H1 (cell line): Measurements from ENCODE around the gene ARSB. TPM values are rescaled to one million over a fixed set of nuclear protein-coding genes. Genes with fewer than 3 reads are reported as not detected.

Source experiments
- CTCF ChIA-PET: fragments of 300-600 bp; sonication (Branson Sonifier 250); formaldehyde crosslinking; loops from one replicate; lab custom pipeline; 2021; ENCODE audit not compliant: partially characterized antibody; lab: Charles Lee
- POLR2A ChIA-PET: fragments of 300-600 bp; sonication (Branson Sonifier 250); formaldehyde crosslinking; loops from one replicate; lab custom pipeline; 2021; ENCODE audit warnings: inconsistent platforms; ENCODE audit not compliant: partially characterized antibody; lab: Charles Lee
- DNase-seq, 2 experiments: peaks; one replicate each; pipeline versions ENCODE4 v3.0.0 to v3.0.0-alpha.2; 2010 to 2022; ENCODE audit warnings: low spot score in 2 of 2, low read depth in 1 of 2, mixed read lengths in 1 of 2
- FAIRE-seq: peaks from 2 replicates; lab custom pipeline; 2011; peaks lifted over from hg19 to GRCh38; lab: Jason Lieb, UNC
- H2AFZ ChIP-seq: 2 replicates; pipeline ENCODE4 v1.8.1; 2012; ENCODE audit warnings: low read length, inconsistent platforms
- H2AK5ac ChIP-seq: 2 replicates; pipeline ENCODE4 v1.6.1; 2013; ENCODE audit warnings: low read depth, low read length
- H2BK120ac ChIP-seq: replicated peaks from 2 replicates; pipeline ENCODE3; 2013; ENCODE audit warnings: low read depth, low read length, inconsistent platforms
- H2BK12ac ChIP-seq: 2 replicates; pipeline ENCODE4 v1.6.1; 2013; ENCODE audit warnings: low read depth, low read length
- H2BK15ac ChIP-seq: 2 replicates; pipeline ENCODE4 v1.6.1; 2013; ENCODE audit warnings: low read length
- H2BK20ac ChIP-seq: 2 replicates; pipeline ENCODE4 v1.6.1; 2013; ENCODE audit warnings: low read length
- H2BK5ac ChIP-seq: 2 replicates; pipeline ENCODE4 v1.6.1; 2013; ENCODE audit warnings: low read depth, low read length
- H3K14ac ChIP-seq: 2 replicates; pipeline ENCODE4 v1.6.1; 2013; ENCODE audit warnings: inconsistent platforms; ENCODE audit not compliant: insufficient read length
- H3K18ac ChIP-seq: 2 replicates; pipeline ENCODE4 v1.6.1; 2013; ENCODE audit warnings: low read length; ENCODE audit errors: extremely low read depth
- H3K23ac ChIP-seq: 2 replicates; pipeline ENCODE4 v1.6.1; 2013; ENCODE audit warnings: inconsistent platforms; ENCODE audit not compliant: insufficient read length
- H3K23me2 ChIP-seq: 2 replicates; pipeline ENCODE4 v1.6.1; 2013; ENCODE audit warnings: low read depth, low read length
- H3K27ac ChIP-seq: 2 replicates; pipeline ENCODE4 v1.6.1; 2011; ENCODE audit warnings: low read depth, low read length, inconsistent platforms
- H3K27me3 ChIP-seq, 4 experiments: replicated peaks in 1 of 4; 1 replicate in 1 of 4; 2 replicates in 3 of 4; pipeline versions ENCODE4 v1.6.1 to v1.8.1; 2011 to 2013; ENCODE audit warnings: low read length in 3 of 4, mild to moderate bottlenecking in 3 of 4, inconsistent platforms in 2 of 4, mixed read lengths in 2 of 4, moderate library complexity in 1 of 4; ENCODE audit not compliant: control insufficient read depth in 3 of 4, insufficient read depth in 3 of 4; ENCODE audit errors: extremely low read depth in 1 of 4
- H3K36me3 ChIP-seq, 4 experiments: 2 replicates each; pipeline versions ENCODE4 v1.6.1 to v1.8.1; 2011 to 2013; ENCODE audit warnings: mild to moderate bottlenecking in 4 of 4, low read length in 3 of 4, moderate library complexity in 2 of 4, control low read depth in 1 of 4, inconsistent platforms in 1 of 4; ENCODE audit not compliant: insufficient read depth in 4 of 4, control insufficient read depth in 2 of 4
- H3K4ac ChIP-seq: replicated peaks from 2 replicates; pipeline ENCODE3; 2013; ENCODE audit warnings: low read length, low read depth, mixed read lengths, inconsistent platforms; ENCODE audit not compliant: insufficient read length
- H3K4me1 ChIP-seq, 4 experiments: replicated peaks in 1 of 4; 1 replicate in 1 of 4; 2 replicates in 3 of 4; pipeline versions ENCODE4 v1.6.1 to v1.8.1; 2011 to 2013; ENCODE audit warnings: low read length in 3 of 4, inconsistent platforms in 2 of 4, mixed read lengths in 1 of 4; ENCODE audit not compliant: insufficient read depth in 4 of 4, control insufficient read depth in 3 of 4
- H3K4me2 ChIP-seq, 2 experiments: 2 replicates each; pipeline versions ENCODE4 v1.6.1 to v1.8.1; 2011 to 2013; ENCODE audit warnings: low read depth in 2 of 2, low read length in 2 of 2, control low read depth in 1 of 2, inconsistent platforms in 1 of 2, mild to moderate bottlenecking in 1 of 2; ENCODE audit not compliant: insufficient read depth in 1 of 2
- H3K4me3 ChIP-seq, 4 experiments: fragments of 200-600, 300-600 bp in 1 of 4; sonication (generic), shearing (Covaris generic), sonication (Bioruptor Twin) in 1 of 4; 2 replicates each; pipeline versions ENCODE4 v1.5.1 to v1.8.1; 2011 to 2016; ENCODE audit warnings: low read length in 4 of 4, low read depth in 3 of 4, control low read depth in 2 of 4, inconsistent platforms in 2 of 4, mild to moderate bottlenecking in 2 of 4, mixed read lengths in 1 of 4, moderate library complexity in 1 of 4; ENCODE audit not compliant: insufficient read depth in 2 of 4; ENCODE audit errors: extremely low read depth in 1 of 4
- H3K56ac ChIP-seq: replicated peaks from 2 replicates; pipeline ENCODE3; 2013; ENCODE audit warnings: low read depth, mild to moderate bottlenecking, mixed read lengths, low read length, inconsistent platforms; ENCODE audit not compliant: insufficient read length
- H3K79me1 ChIP-seq: 2 replicates; pipeline ENCODE4 v1.6.1; 2013; ENCODE audit warnings: low read depth, low read length, control low read depth
- H3K79me2 ChIP-seq, 2 experiments: 2 replicates each; pipeline versions ENCODE4 v1.6.1 to v1.8.1; 2012 to 2013; ENCODE audit warnings: low read length in 2 of 2, mild to moderate bottlenecking in 2 of 2, inconsistent platforms in 1 of 2; ENCODE audit not compliant: insufficient read depth in 2 of 2, control insufficient read depth in 1 of 2
- H3K9ac ChIP-seq, 4 experiments: replicated peaks in 1 of 4; 1 replicate in 1 of 4; 2 replicates in 3 of 4; pipeline versions ENCODE4 v1.6.1 to v1.8.1; 2011 to 2013; ENCODE audit warnings: low read depth in 3 of 4, low read length in 3 of 4, control low read depth in 2 of 4, mild to moderate bottlenecking in 2 of 4, moderate library complexity in 2 of 4, inconsistent platforms in 1 of 4; ENCODE audit errors: extremely low read depth in 1 of 4
- H3K9me3 ChIP-seq, 2 experiments: 2 replicates each; pipeline versions ENCODE4 v1.6.1 to v1.8.1; 2012 to 2013; ENCODE audit warnings: mild to moderate bottlenecking in 2 of 2, moderate library complexity in 2 of 2, control low read depth in 1 of 2, inconsistent platforms in 1 of 2, low read depth in 1 of 2, low read length in 1 of 2, mixed read lengths in 1 of 2; ENCODE audit not compliant: insufficient read depth in 2 of 2
- H4K20me1 ChIP-seq, 2 experiments: replicated peaks in 1 of 2; 2 replicates each; pipeline versions ENCODE3 to v1.8.1; 2011 to 2013; ENCODE audit warnings: inconsistent platforms in 2 of 2, low read length in 2 of 2, mild to moderate bottlenecking in 1 of 2; ENCODE audit not compliant: insufficient read depth in 2 of 2, control insufficient read depth in 1 of 2
- H4K5ac ChIP-seq: 2 replicates; pipeline ENCODE4 v1.6.1; 2013; ENCODE audit warnings: low read length, low read depth, mixed read lengths, inconsistent platforms; ENCODE audit not compliant: insufficient read length
- H4K8ac ChIP-seq: 2 replicates; pipeline ENCODE4 v1.8.0; 2013; ENCODE audit warnings: mild to moderate bottlenecking, moderate library complexity, low read length, inconsistent platforms; ENCODE audit not compliant: insufficient read depth; ENCODE audit errors: extremely low read depth
- H4K91ac ChIP-seq: replicated peaks from 2 replicates; pipeline ENCODE3; 2013; ENCODE audit warnings: low read length, mixed read lengths, inconsistent platforms; ENCODE audit not compliant: insufficient read length
- BACH1 ChIP-seq: IDR thresholded peaks from 2 replicates; pipeline ENCODE4 v1.6.1; 2012; ENCODE audit warnings: low read length, improper control_type of control experiment
- CBX8 ChIP-seq: fragments of 300-800, 300-1000 bp; sonication (generic); IDR thresholded peaks from 2 replicates; pipeline ENCODE4 v1.7.1; 2016; ENCODE audit warnings: low read depth, low read length, borderline replicate concordance
- CHD1 ChIP-seq: IDR thresholded peaks from 2 replicates; pipeline ENCODE4 v1.6.1; 2012; ENCODE audit warnings: low read depth, low read length, improper control_type of control experiment
- RFX5 ChIP-seq: IDR thresholded peaks from 2 replicates; pipeline ENCODE4 v1.6.1; 2011; ENCODE audit warnings: low read depth, low read length, improper control_type of control experiment, borderline replicate concordance
- RXRA ChIP-seq: IDR thresholded peaks from 2 replicates; pipeline ENCODE4 v1.6.1; 2011; ENCODE audit warnings: low read depth, mild to moderate bottlenecking, low read length, moderate library complexity; ENCODE audit not compliant: insufficient read depth
- SUZ12 ChIP-seq: fragments of 200-600 bp; sonication (generic); IDR thresholded peaks from 2 replicates; pipeline ENCODE4 v1.6.1; 2012; ENCODE audit warnings: mild to moderate bottlenecking, inconsistent platforms, low read length, moderate library complexity, mixed read lengths
- TAF1 ChIP-seq: IDR thresholded peaks from 2 replicates; pipeline ENCODE4 v1.6.1; 2011; ENCODE audit warnings: mild to moderate bottlenecking, low read depth, low read length
- TCF12 ChIP-seq: IDR thresholded peaks from 2 replicates; pipeline ENCODE4 v1.6.1; 2011; ENCODE audit warnings: low read depth, mild to moderate bottlenecking, low read length
- WGBS, 2 experiments: shearing (Covaris generic) in 1 of 2; methylation state at CpG; one replicate each; pipeline versions ENCODE4 v1.1.6 to v1.1.7; 2013 to 2015; ENCODE audit warnings: low lambda C conversion rate in 2 of 2, mixed read lengths in 2 of 2, inconsistent platforms in 1 of 2, low coverage in 1 of 2, missing lambda C conversion rate in 1 of 2; ENCODE audit not compliant: insufficient replicate concordance in 2 of 2, insufficient coverage in 1 of 2, insufficient read length in 1 of 2; ENCODE audit errors: extremely low coverage in 1 of 2, missing lambda C conversion rate in 1 of 2; 5-methylcytosine and 5-hydroxymethylcytosine counted together
- polyA plus RNA-seq, 7 experiments: library from polyadenylated mRNA; depleted of rRNA in 3 of 7; stranded (reverse) in 5 of 7; unstranded in 2 of 7; fragments of >200 nt in 5 of 7; fragments of 200-250 nt in 2 of 7; gene quantifications; 1 replicate in 5 of 7; 2 replicates in 1 of 7; 4 replicates in 1 of 7; pipeline versions ENCODE4 v1.2.1 to v1.2.3, GENCODE V29; 2011 to 2013; ENCODE audit warnings: missing spikeins in 2 of 7, mixed read lengths in 2 of 7
- total RNA-seq: library from RNA; stranded (reverse); fragmentation: NEBNext Ultra II Directional; extraction: Animal tissue kit (Norgen Biotek cat#: 25700); gene quantifications from 2 replicates; pipeline ENCODE4 v1.2.1, GENCODE V29; 2021
- TF ChIP-seq, protein P1 (sequence below): IDR thresholded peaks from 2 replicates; pipeline ENCODE4 v1.6.1; 2012; ENCODE audit warnings: inconsistent platforms
- TF ChIP-seq, protein P2 (sequence below): IDR thresholded peaks from 2 replicates; pipeline ENCODE4 v1.6.1; 2011; ENCODE audit warnings: low read length, improper control_type of control experiment
- TF ChIP-seq, protein P3 (sequence below): IDR thresholded peaks from 2 replicates; pipeline ENCODE4 v1.6.1; 2011; ENCODE audit warnings: low read depth, mild to moderate bottlenecking, low read length; ENCODE audit not compliant: insufficient read depth

ARSB gene
- total and polyA plus RNA-seq, 2 of the 8 experiments (the other 6 are each of a cell fraction or from before 2014, with no cell fraction given) = 6.4 to 13.9 TPM

DNA sequence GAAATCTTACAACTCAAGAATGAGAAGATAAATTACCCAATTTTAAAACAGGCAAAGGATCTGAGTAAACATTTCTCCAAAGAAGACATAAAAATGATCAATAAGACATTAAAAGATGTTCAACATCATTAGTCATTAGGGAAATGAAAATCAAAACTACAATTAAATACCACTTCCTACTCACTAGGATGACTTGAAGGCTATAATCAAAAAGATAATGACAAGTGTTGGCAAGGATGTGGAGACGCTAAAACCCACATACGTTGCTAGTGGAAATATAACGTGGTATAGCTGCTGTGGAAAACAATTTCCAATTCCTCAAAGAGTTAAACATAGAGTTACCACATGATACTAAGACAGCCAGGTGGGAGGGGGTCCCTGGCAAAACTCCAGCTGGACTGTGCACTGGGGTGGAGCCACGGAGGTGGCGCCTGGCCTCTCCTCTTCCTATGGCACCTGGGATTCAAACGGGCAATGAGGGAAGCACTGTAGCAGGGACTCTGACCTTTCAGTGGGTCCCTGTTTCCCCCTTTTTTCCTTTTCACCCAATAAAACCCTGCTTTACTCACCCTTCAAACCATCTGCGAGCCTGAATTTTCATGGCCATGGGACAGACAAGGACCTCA, 5.9 kb downstream of the ARSB start:
- H2BK120ac ChIP-seq = no peak overlapping the region
- no peak overlapping the region for H3K4ac ChIP-seq
- no peak overlapping the region for H2AK5ac ChIP-seq
- no peak overlapping the region for H4K8ac ChIP-seq
- no peaks in the 10 kb centered on the region for H3K79me1 ChIP-seq
- H3K9ac ChIP-seq = no peak overlapping the region
- H3K56ac ChIP-seq = no peak overlapping the region
- no peak overlapping the region for H2AFZ ChIP-seq
- H2BK12ac ChIP-seq = no peak overlapping the region
- no peak overlapping the region for H3K4me2 ChIP-seq
- ChIA-PET CTCF (interaction anchor here (1.5 kb wide), 1 partner anchor 9 kb away, joined by 4 read pairs; no protein-coding TSS in a partner anchor), POLR2A (no interaction called here)
- no peak overlapping the region for H3K14ac ChIP-seq
- no peaks in the 10 kb centered on the region for H3K27me3 ChIP-seq
- H2BK20ac ChIP-seq = no peak overlapping the region
- no peaks in the 10 kb centered on the region for H4K20me1 ChIP-seq
- H2BK5ac ChIP-seq = no peak overlapping the region
- H3K27ac ChIP-seq = no peak overlapping the region
- whole genome bisulfite sequencing, 2 experiments = 95% methylated on average over 7 of the region's 7 CpGs; no CpG with 5 or more reads in 1 of the 2 experiments
- no peak overlapping the region for H3K23ac ChIP-seq
- FAIRE-seq (no peak), DNase-seq (no peak)
- 0 out of 2 replicates have a peak, but pooled peaks cover 5% of the 10 kb centered on the region for H3K23me2 ChIP-seq
- H4K5ac ChIP-seq = no peak overlapping the region
- H3K4me1 ChIP-seq = peaks cover 0 to 9% (median 7%) of the 10 kb centered on the region in 4 experiments; a peak in 4 of 7 replicates
- 0 out of 4 replicates have a peak, but pooled peaks cover 0 to 6% of the 10 kb centered on the region in 2 experiments for H3K79me2 ChIP-seq
- H3K18ac ChIP-seq = no peak overlapping the region
- H4K91ac ChIP-seq = no peak overlapping the region
- no peaks in the 10 kb centered on the region; a peak in 1 of 8 replicates for H3K36me3 ChIP-seq
- H2BK15ac ChIP-seq = no peak overlapping the region
- no peak overlapping the region for H3K4me3 ChIP-seq
- no peaks in the 10 kb centered on the region for H3K9me3 ChIP-seq
- TF ChIP-seq CBX8 = no peak
- TF ChIP-seq CHD1 = no peak
- TF ChIP-seq TCF12 = no peak
- no peak for TF ChIP-seq TAF1
- TF ChIP-seq, protein P1, sequence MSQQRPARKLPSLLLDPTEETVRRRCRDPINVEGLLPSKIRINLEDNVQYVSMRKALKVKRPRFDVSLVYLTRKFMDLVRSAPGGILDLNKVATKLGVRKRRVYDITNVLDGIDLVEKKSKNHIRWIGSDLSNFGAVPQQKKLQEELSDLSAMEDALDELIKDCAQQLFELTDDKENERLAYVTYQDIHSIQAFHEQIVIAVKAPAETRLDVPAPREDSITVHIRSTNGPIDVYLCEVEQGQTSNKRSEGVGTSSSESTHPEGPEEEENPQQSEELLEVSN = no peak
- TF ChIP-seq BACH1 = no peak
- TF ChIP-seq, protein P2, sequence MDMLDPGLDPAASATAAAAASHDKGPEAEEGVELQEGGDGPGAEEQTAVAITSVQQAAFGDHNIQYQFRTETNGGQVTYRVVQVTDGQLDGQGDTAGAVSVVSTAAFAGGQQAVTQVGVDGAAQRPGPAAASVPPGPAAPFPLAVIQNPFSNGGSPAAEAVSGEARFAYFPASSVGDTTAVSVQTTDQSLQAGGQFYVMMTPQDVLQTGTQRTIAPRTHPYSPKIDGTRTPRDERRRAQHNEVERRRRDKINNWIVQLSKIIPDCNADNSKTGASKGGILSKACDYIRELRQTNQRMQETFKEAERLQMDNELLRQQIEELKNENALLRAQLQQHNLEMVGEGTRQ = no peak
- no peak for TF ChIP-seq SUZ12
- no peak for TF ChIP-seq RXRA
- TF ChIP-seq, protein P3, sequence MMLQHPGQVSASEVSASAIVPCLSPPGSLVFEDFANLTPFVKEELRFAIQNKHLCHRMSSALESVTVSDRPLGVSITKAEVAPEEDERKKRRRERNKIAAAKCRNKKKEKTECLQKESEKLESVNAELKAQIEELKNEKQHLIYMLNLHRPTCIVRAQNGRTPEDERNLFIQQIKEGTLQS = no peak
- no peak for TF ChIP-seq RFX5
